SW480 (cell line): Measurements from ENCODE around the gene HECTD2.
A peak's percentile ranks its signal among the peaks of the same experiment; 100 is the strongest.
"Not testable (repeated sequence)": the region's sequence is repeated elsewhere in the genome, so short reads cannot be mapped to it uniquely, and the experiment has no call there.

Experiments
- DNase-seq: peaks from one replicate; pipeline ENCODE4 v3.0.0-alpha.2; 2016; ENCODE audit warnings: low spot score

The HECTD2 gene

DNA sequence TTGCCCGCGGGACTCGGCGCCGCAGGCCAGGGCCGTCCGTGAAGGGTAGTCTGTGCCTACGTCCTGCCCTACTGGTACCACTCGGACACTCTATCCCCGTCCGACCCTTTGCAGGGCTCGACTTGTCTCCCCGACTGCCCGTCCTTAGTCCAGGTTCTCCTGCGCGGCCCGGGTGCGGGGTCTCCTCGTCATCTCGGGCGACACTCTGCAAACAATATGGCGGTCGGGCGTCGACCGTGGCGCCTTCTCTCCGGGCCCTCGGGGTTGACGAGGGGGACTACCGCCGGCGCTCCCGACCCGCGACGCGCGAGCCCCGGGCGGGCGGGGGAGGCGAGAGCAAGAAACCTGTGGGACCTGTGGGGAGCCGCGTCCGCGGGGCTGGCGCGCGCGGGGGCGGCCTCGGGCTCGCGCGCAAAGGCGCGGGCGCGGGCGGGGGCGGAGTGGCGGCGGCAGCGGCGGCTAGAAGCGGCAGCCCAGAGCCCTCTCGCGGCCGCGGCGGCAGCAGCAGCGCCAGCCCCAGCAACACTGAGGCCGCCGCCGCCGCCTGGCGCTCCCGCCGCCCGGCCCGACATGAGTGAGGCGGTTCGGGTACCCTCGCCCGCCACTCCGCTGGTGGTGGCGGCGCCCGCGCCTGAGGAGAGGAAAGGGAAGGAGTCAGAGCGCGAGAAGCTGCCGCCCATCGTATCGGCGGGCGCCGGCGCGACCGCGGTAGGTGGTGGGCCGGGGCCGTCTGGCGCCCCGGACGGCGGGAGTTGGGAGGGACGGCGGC lies at the start of gene HECTD2:
Gene HECTD2 (plus strand): TSS at position 476 of the 769 bp plus-strand sequence. CDS start 95 bp downstream, at position 571.
- peak; percentile 77 for DNase-seq

DNA sequence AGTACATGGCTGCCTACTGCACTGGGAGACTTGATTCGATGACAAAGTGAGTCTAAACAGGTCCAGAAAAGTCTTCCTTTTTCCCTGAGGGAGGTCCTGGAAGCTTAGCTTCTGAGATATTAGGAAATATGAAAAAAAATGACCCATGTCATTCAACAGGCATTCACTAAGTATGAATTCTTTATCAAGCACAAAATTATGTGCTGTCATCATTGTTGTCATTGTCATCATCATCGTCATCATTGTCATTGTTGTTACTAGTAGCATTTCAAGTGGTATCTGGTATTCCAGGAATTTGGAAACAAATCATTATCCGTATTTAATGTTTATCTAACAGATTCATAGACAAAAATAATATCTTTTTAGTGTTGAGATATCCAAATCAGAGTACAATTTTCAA lies 49.7 kb upstream of the HECTD2 start:
- DNase-seq: no peak

- not testable (repeated sequence) for DNase-seq
Observed at GRCh38 chr10:91365519-91365918, 44.6 kb upstream of the HECTD2 start.

- DNase-seq: no peak
Observed at GRCh38 chr10:91366704-91367103, 43.4 kb upstream of the HECTD2 start.

- no peak for DNase-seq
Observed at GRCh38 chr10:91367127-91367531, 43.0 kb upstream of the HECTD2 start.

- DNase-seq: no peak
Observed at GRCh38 chr10:91367558-91367957, 42.6 kb upstream of the HECTD2 start.

GRCh38 chr10:91369978-91370589 lies 40.1 kb upstream of the HECTD2 start:
- DNase-seq: peak; percentile 14

- no peak for DNase-seq
Observed at GRCh38 chr10:91374052-91374451, 36.1 kb upstream of the HECTD2 start.

GRCh38 chr10:91378061-91378460 lies 32.1 kb upstream of the HECTD2 start:
- peak; percentile 4 for DNase-seq

GRCh38 chr10:91380873-91381256 lies 29.3 kb upstream of the HECTD2 start:
- DNase-seq: no peak

- peak; percentile 5 for DNase-seq
Observed at GRCh38 chr10:91381257-91381891, 28.8 kb upstream of the HECTD2 start.

DNA sequence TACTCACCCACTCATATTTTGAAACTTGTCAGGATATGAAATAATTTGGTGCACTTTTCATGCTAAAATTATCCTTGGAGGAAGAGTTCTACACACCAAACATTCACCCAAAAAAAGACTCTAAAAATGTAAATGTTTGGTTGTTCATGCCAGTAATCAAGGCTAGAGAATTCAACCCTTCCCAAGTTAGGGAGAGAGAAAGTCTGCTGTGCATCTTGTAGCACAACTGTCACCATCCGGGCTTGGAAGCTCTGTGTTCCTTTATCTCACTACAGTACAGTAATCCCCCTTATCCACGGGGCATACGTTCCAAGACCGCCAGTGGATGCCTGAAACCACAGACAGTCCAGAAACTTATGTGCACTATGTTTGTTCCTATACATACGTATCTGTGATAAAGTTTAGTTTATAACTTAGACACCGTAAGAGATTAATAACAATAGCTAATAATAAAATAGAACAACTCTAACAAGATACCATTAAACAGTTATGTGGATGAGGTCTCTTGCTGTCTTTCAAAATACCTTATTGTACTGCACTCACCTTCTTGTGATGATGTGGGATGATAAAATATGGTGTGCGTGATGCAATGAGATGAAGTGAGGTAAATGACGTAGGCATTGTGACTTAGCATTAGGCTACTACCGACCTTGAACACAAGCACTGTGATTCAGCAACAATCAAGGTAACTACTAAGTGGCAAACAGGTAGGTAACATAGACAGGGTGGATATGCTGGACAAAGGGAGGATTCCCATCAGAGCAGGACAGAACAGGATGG lies 24.6 kb upstream of the HECTD2 start:
- DNase-seq: no peak

DNA sequence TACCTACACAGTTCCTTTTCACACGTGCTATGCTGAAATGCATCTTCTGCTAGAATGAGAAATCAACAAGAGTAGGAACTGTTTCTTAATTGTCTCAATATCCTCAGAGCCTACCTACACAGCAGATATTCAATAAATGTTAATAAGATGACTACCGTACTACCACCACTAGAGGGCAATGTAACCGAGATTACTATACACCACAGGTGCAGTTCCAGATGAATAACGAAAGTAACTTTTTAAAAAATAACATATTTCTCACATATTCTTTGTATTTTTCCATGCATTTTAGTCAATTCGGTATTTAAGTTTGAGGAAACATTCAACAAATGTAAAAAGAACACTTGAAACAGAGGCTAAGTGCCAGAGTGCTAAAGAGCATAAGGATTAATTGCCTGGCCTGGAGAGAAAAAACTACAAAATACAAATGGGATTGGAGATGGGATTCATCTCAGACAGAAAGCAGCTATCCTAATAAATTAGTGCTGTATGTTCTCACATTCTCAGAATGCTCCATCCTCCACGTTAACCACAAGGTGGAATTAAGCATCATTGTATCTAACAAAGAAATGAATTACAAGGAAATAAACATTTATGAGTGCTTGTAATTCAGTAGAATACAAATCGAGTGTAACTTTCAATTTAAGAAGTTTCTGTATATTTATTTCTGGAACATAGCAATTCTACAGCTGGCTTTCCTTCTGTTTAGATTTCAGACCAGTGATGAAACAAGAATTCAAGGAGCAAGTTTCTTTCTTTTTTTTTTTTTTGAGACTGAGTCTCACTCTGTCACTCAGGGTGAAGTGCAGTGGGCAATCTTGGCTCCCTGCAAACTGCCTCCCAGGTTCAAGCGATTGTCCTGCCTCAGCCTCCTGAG lies 20.3 kb upstream of the HECTD2 start:
- DNase-seq: peak; percentile 56

GRCh38 chr10:91390513-91390825 lies 19.7 kb upstream of the HECTD2 start:
- not testable (repeated sequence) for DNase-seq

DNA sequence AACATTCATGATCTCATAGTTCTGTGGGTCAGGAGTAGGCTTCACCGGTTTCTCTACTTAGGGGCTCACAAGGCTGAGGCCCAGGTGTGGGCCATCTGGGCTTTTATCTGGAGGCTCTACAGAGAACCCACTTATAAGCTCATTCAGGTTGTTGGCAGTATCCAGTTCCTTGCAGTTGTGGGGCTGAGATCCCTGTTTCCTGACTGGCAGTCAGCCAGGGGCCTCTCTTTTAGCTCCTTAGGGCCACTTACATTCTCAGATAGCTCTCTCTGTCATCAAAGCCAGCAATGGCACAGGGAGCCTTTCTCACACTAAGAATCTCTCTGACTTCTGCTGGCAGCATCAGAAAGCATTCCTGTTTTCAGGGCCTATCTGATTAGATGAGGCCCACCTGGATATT lies 18.2 kb upstream of the HECTD2 start:
- no peak for DNase-seq

DNA sequence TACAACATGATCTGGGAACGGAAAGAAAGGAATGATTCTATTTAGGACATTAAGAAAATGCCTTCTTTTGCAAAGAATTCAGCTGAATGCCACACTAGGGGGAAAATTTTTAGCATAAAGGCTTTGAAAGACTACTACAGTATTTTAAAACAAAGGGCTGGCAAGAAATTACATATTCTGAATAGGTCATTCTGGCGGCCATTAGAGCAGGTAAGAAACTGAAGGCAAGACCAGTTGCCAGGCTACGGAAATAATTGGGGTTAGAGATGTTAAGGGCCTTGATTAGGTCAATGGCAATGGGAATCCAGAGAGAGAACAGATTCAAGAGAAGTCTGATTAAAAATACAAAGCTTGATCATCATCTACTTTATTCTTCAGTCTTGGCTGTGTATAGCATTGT lies 3.8 kb upstream of the HECTD2 start:
- no peak for DNase-seq

- peak; percentile 76 for DNase-seq
Observed at GRCh38 chr10:91409069-91409868, 875 bp upstream of the HECTD2 start.

GRCh38 chr10:91410638-91411371 lies 661 bp downstream of the HECTD2 start:
- DNase-seq: no peak

DNA sequence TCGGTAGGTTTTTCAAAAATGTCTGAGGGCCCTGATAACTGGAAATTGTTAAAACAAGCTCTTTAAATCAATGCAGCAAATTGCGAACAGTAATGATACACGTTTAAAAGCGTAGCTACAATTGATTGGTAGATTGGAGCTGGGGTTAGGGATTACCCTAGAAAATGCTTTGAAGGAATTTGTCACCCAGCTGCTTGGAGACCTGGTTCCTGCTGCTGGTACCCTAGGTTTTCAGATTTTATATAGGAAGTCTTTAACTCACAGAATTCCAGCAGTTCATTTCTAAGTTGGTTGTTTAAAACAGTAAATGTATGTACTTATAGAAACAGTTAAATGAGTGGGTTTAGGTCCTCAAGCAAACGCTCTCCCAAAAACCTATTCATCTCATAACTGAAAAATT lies 1.5 kb downstream of the HECTD2 start:
- no peak for DNase-seq
